OCI-LY7 (cell line): ENCODE results near the gene GTF2A2.

Experiments
- EZH2phosphoT487 ChIP-seq: fragments of 200-600 bp; sonication (generic); IDR thresholded peaks from 2 replicates; pipeline ENCODE4 v1.6.1; 2018; ENCODE audit warnings: low read depth, borderline replicate concordance, mild to moderate bottlenecking, mixed run types, antibody characterized with exemption, low read length, moderate library complexity, mixed read lengths
- TF ChIP-seq, protein P1 (sequence below): fragments of 200-600 bp; sonication (generic); conservative IDR thresholded peaks from 2 replicates; pipeline ENCODE4 v1.5.1; 2014; ENCODE audit warnings: mild to moderate bottlenecking, antibody characterized with exemption, low read length, moderate library complexity, mixed read lengths

DNA sequence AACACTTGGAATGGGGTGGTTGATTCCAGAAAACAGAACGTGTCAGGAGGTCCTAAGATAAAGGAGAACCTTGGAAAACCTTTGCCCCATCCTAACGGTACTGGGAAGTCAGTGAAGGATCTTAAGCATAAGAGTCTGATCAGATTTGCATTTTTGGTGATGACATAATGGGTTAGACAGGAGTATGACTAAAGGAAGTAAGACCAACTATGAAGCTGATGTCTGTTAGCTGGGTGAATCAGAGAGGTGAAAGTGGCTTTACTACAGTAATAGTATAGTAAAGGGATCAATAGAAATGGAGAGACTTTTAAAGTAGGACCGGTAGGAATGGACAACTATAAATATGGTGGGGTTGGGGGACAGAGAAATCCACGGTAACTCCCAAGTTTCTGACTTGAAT is 12.6 kb downstream of the GTF2A2 start:
- TF ChIP-seq, protein P1, sequence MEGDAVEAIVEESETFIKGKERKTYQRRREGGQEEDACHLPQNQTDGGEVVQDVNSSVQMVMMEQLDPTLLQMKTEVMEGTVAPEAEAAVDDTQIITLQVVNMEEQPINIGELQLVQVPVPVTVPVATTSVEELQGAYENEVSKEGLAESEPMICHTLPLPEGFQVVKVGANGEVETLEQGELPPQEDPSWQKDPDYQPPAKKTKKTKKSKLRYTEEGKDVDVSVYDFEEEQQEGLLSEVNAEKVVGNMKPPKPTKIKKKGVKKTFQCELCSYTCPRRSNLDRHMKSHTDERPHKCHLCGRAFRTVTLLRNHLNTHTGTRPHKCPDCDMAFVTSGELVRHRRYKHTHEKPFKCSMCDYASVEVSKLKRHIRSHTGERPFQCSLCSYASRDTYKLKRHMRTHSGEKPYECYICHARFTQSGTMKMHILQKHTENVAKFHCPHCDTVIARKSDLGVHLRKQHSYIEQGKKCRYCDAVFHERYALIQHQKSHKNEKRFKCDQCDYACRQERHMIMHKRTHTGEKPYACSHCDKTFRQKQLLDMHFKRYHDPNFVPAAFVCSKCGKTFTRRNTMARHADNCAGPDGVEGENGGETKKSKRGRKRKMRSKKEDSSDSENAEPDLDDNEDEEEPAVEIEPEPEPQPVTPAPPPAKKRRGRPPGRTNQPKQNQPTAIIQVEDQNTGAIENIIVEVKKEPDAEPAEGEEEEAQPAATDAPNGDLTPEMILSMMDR: no peak
- no peak for TF ChIP-seq EZH2phosphoT487
